Skin of body (tissue), 2 donors: Measurements from ENCODE around the gene LRIG1. TPM values are rescaled to one million over a fixed set of nuclear protein-coding genes. Genes with fewer than 3 reads are reported as not detected.

Experiments used
- DNase-seq: peaks from one replicate; lab custom pipeline; 2025; lab: John Stamatoyannopoulos, UW
- total RNA-seq: library from RNA; depleted of rRNA; stranded (reverse); fragments of >200 nt; gene quantifications from one replicate; pipeline ENCODE4 v1.2.3, GENCODE V29; 2014

The LRIG1 gene
- total RNA-seq, 1 donor from 2014 or later = 102 TPM

DNA sequence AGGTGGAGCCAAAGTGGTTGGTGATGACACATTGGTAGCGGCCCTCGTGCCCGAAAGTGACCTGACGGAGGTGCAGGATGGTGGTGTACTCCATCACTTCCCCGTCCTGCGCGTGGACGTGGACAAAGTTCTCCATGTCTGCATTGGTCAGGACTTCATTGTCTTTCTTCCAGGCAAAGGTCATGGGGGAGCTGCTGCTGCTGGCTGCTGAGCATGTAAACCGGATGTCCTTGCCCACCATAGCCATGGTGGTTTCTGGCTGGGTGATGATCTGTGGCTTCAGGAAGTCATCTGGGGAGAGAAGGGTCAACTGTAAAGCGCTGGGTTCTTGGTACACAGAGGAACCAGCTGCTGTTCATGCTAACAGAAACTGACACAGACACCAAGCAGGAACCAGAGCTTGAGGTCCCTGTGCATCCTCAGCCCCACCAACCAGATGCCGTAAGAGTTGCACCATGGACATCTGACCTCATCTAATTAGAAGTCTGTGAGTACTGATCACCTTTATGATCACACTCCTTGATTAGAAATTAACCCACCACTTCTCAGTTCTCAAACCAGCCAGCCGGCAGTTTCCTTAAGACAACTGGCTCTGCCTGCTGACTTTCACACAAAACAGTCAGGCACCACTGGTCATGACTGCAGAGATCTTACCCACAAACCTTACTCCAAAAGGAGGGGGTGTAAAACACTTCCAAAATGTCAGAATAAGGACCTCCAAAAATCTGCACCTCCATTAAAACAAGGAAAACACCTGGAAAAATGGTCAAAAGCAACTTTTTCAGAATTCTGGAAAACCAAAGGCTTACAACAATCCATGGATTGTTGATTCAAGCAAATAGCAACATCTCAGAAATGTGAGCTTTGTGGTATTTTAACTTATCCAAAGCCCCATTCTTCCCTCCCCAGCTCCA lies 114.6 kb downstream of the LRIG1 start:
- DNase-seq = no peak

DNA sequence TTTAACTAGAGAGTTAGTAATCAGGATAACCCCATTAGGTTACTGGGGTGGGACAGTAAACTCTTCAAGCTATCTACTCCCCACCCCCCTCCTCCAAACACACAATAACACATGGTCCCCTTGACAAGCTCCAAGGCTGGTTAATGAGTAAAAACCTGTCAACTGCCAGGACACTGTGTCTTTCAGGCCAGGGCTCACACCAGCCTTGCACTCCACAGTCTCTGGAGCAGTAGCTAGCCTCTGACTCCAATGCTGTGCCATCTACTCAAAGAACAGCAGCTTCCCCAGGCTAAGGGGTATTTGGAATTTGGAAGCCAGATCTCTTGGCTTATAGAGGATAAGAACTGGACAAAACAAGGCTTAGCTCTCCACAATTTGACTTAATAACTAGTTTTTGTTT lies 115.8 kb downstream of the LRIG1 start:
- no peak for DNase-seq

DNA sequence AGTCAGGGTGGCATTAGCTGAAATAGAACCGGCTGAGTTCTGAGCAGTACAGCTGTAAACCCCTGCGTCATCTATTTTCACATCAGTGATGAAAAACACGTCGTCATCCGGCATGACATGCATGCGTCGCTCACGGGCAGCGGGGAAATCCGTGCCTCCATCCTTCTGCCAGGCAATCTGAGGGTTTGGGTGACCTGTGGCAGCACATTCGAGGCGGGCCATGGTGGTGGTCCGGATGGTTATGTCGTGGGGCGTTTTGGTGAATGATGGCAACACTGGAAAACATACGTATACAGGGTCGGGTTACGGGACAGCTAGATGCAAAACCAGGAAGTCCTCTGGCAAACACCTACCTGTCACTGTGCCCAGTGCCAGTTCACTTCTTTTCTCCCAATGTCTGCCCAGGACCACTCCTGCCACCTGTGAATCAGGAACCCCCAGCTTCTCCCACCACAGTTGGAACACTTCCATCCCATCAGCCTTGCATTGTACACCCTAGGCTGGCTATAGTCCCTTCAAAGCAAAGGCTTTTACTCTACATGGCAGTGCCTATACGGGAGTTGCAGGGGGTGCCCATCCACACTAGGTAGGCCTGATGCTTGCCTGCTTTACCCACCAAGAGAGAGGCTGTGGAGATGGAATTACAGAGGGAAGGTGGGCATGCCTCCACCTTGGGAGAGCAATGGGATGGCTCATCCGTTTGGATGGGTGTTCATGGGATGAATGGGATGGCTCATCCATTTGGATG lies 116.7 kb downstream of the LRIG1 start:
- DNase-seq = no peak

DNA sequence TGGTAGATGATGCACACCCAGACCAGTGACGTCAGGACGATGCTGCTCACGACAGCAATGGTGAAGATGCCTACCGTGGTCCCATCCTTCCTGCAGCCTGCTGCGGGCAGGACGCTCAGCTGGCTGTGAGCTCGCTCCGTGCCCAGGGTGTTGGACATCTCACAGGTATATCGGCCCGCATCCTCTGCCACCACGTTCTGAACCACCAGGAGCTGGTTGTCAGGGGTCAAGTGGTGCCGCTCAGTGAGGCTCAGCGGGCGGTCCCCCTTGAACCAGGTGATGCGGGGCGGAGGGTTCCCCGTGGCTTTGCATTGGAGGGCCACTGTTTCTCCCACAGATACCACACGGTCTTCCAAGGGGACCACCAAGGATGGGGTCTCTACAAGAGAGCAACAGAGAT lies 117.8 kb downstream of the LRIG1 start:
- no peak for DNase-seq

DNA sequence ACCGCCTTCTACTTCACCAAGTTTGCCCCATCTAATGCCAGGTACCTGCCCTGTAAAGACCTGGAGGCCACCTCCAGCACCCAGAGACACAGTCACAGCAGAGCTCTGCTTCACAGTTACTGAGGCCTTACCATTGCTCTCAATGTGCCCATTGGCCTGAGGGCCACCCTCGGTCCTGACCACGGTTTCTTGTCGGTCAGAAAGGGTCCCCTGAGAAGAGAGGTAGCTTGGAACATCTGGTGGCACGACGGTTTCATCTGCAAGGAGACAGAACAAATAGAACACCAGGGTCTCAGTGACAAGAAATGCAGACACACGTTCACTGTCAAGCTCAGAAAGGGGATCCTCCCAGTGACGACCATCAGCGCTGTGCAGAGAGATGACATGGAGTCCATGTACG lies 118.7 kb downstream of the LRIG1 start:
- no peak for DNase-seq

DNA sequence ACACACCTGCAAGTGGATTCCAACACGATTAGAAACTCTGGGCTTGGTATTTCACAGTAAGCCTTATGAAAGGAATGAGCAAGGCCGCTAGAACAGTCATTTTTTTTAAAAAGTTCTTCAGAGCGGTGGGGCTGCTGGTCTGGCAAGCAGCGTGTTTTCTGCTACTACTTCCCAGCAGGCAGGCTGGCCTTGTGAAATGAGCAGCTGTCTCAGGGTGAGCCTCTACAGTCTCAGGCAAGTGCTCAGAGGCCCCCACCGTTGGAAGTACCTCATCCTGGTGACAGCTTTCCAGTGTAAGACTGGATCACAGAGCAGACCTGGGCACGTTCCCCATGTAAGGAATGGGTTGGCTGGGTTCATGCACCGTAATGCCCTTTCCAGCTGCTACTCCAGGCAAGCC lies 119.2 kb downstream of the LRIG1 start:
- DNase-seq = no peak

DNA sequence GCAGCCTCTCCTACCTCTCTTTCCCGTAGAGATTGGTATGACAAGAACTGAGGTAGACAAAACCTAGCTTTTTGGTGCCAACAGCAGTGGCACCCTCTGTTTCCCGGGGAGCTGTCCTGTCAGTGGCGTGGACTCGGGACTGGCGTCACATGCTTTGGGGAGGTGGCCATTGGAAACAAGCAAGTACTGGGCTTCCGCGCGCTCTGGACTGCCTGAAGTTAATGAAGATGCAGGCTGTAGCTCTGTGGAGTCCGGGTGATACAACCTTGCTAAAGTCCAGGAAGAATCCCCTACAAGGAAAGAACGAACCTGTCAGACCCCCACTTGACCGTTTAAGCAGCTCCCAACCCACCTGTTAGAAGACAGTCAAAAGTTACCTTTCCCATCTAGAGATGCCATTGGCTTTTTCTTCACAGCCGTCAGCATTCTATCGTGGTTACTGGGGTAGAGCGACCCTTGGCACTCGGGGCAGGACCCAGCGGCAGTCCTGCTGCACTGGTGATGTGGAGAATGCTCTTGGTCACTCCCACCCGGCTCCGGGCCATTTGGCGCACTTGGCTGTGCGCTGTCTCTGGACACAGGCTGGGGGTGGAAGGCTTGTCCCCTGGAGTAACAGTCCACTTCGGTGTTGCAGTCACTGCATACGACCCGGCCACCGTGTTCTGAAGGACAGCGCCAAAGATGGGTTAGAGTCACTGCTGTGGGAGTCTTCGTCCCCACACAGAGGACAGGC lies 120.5 kb downstream of the LRIG1 start:
- DNase-seq = no peak

DNA sequence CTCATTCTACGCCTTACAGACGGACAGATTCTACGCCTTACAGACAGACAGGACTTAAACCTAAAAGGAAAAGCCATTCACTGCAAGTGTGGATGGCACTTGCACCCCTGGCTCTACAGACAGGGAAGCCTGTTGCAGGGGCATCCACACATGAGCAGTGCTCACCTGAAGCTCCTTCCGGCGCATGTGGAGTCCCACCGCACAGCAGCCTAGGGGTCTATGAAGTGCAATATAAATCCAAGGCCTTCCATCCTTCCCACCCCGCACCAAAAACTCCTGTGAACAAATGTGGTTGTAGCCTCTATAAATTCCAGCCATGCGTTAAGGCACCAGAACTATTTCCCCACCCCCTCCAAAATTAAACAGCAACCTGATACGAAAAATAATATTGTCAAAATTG lies 121.3 kb downstream of the LRIG1 start:
- no peak for DNase-seq

DNA sequence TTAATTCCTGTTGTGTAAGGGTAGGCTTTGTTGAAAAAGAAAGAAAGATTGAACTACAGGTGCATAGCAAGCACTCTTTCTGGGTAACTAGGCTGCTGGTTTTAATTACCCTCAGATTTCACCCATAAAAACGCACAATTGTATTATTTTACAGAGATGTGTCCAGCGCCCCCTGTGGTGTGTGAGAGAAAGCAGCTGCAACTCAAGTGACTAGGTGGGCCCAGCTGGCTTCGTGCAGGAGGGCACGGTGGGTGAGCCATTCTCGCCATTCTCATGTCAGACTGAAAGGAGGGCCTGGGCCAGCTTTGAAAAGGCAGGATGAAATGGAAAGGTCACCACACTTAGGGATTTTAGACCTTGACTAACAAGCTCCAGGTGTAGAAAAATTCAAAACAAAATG lies 122.6 kb downstream of the LRIG1 start:
- DNase-seq = no peak

DNA sequence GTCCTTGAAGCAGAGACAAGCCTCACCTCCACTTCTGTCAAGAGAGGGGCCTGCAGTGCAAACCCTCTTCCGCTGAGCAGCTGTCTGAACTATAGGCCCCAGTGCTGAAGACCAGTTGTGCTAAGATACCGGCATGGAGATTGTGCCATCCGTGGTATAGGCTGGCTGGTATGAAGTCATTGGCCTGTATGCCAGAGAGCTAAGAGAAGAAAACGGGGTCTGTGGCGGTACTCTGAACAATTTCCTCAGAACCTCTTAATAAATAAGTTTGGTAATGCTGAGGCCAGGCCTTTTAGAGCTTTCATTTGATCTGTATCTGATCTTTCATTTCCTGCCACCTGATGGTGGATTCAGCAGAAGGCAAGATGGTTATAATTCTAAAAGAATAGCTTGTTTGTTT lies 123.0 kb downstream of the LRIG1 start:
- no peak for DNase-seq

DNA sequence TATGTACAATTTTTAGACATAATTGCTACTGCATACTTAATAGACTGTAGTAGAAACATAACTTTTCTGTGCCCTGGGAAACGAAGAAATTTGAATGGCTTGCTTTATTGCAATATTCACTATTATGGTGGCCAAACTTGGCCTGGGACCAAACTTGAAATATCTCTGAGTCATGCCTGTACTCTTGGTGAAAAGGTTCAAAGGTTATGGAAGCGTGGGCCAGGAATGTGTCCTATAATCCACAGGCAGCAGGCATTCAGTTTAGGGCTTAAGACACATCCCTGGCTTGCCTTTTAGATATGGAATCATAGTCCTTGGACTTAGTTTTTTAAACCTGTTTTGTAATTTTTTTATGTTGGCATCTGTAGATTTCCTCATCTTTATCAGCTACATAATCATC lies 124.3 kb downstream of the LRIG1 start:
- no peak for DNase-seq

DNA sequence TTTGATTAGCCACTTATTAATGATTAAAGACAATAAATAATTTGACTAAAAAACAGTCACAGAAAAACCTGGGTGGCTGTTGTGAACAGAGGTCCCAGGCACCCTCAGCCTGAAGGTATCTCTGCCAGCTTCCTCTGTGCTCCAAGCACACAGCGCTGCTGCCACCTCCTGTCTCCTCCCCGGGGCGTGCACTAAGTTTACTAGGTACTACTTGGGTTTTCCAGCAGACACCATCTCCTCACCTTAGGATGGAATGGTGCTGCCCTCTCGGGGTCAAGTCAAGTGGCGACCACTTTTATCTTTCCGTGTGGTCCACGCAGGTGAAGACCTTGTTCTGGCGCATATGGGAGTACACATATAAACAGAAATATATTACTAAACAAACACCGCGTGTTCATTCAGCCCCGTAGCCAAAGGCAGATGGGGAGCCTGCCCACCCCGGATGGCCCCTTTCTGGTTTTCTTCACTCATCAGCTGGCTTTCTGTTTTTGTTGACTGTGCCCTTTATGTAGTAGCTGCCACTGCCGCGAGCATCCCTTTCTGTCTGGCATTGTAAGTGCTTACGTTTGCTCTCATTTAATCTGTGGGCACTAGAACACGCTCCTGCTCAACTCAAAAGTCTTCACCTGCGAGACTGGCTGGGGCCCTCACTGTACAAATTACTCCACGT lies 128.0 kb downstream of the LRIG1 start:
- DNase-seq = no peak

DNA sequence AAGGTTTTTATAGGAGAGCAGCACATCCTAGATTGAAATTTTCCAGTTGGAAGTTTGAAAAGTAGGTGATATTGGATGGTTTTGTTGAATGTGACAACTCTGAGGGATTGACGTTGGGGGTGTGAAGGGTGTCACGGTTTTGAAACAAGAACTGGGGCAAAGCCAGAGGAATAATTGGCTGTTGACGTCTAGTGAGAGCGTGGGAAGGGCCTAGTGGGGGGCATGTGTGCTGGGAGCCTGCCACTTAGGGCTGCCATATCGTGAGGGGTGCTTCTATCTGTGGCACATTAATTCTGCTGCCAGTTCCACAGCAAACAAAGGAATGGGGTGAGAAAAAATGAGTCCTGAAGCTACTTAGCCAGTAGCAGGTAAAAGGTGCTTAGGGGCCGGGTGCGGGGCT lies 129.4 kb downstream of the LRIG1 start:
- no peak for DNase-seq

DNA sequence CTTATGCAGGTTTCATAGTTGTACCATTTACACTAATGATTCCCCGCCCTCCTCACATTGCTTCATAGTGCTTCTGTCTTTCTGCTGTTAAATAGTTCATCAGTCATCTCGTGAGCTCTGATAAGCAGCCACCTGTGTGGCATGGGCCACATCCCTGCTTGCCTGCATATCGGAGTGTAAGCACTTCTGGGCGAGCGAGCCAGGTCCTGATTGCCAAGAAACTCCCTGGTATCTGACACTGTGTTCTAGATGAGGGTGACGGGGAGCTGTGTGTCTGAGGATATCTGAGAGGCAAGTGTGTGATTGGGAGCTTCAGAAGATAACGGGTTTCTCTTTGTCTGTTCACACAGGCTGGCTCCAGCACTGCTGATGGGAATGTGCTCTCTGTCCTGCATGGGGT lies 130.6 kb downstream of the LRIG1 start:
- DNase-seq = no peak

DNA sequence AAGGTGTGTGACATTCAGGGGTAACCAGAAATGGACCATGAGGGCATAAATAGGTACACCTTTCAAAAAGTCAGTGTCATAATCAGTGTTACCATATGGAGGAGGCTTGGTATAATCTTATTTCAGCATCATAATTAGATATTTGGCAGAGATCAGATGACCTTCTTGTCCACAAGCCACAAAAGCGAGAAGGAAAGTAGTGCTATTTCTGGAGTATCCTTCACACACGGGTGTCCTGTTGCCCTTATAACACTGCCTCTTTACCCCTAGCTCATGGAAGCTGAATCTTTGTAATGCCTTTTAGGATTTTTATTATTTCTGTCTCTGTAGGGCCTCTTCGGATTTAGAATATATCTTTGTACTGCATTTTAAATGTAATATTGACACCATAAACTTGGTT lies 132.8 kb downstream of the LRIG1 start:
- no peak for DNase-seq

DNA sequence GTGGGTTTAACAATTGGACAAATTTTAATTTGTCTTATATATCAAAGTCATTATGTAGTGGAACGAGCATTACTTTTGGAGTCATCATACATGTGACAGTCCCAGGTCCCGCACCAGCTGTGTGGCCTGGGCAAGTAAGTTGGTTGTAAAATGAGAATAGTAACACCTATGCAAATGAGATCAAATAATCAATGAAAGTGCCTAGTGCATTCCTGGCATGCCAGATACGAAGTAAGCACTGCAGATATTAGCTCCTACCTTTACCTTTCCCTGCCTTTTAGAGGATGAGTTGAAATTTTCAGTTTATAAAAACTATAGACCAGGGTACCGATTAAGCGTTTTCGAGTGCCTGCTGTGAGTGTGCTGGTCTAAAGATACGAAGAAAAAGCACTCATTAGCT lies 134.1 kb downstream of the LRIG1 start:
- DNase-seq = no peak

DNA sequence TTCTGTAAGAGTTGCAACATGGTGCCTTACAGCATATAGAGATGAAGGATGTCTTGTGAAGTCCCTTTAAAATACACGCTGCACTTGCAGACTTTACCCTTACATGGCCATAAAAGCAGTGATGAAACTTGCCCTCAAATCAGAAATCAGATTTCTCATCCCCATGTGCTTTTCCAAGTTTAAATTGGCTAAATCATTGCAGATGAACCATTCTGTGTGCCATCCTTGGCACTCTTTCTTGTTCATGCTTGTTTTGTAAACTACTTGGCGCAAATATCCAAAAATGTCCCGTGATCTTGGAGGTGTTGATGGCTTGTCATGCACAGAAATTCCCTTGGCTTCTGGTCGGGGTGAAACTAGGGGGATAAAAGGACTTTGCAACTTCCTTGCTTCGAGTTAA lies 135.7 kb downstream of the LRIG1 start:
- no peak for DNase-seq

DNA sequence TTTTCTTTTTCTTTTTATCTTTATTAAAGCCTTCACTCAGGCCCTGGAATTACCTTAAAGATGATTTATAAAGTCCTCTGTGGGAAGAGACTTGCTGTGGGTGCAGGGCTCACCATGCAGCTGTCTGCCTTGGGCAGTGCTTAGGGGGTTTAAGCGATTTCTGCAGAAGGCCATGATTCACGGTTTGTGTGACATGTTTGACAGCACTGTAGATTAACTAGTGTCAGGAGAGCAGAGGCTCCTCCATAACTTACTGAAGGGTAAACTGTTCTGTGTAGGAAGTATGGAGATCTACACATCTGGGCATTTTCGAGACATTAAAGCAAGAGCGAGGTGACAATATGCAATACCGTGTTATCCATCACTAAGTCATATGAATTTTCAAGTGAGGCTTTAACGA lies 137.7 kb downstream of the LRIG1 start:
- DNase-seq = no peak

DNA sequence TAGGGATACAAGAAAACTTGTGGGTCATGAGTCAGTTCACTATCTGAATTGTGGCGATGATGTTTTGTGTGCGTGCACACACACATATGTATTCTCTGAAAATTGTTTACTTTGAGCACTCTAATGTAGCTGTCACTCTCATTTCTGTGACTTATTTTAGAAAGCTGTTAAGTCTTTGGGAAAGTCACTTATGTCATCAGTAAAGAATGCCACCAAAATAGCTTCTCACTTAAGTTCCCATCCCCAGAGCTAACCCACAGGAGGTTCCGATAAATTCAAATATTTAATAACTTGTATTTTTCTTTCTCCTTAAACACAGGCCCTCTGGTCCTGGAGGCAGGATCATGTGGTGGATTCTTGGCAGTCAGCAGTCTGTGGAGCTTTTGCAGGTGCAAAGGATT lies 138.3 kb downstream of the LRIG1 start:
- peak; percentile 85 for DNase-seq

DNA sequence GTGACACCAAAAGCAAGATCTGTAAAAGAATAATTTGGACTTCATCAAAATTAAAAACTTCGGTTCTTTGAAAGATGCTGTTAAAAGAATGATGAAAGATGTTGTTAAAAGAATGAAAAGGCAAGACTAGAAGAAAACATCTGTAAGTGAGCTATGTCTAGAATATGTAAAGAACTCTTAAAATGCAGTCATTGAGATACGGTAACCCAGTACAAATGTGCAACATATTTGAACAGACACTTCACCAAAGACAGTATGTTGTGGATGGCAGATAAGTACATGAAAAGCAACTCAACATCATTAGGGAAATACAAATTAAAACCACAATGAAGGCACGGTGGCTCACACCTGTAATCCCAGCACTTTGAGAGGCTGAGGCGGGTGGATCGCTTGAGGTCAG lies 139.5 kb downstream of the LRIG1 start:
- DNase-seq = no peak

DNA sequence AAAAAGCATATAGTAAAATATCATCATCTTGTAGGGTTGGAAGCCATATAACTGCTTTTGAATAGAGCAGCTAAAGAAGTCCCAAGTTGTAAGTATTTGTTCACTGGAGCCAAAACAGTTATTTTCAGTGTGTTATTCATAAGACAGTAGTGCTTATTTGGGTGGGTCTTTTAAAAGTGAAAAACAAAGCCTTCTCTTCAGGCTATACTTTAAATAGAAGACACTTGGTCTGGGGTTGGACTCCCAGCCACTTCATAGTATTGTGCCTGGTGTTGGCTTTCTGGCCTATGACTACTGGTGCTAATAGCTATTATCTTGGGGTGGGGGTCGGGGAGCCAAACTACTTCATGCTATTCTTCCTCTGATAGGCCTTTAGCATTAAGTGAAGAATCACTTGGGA lies 144.8 kb downstream of the LRIG1 start:
- DNase-seq = no peak

DNA sequence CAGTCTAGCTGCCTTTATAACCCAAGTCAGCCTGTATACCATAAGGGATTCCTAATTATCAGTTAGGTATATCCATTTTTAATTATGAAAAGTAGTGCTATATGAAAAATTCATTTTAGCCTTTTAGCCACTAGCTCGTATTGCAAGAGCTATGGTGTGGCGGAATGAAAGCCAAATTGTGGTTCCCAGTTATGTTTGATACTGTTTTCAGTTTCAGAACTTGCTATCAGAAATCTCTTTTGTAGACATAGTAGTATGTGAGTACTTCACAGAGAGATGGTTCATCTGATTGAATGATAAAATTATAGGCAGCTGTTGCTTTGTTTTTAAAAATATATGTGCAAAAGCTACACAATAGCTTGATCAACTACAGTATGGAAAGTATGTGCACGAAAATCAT lies 145.4 kb downstream of the LRIG1 start:
- no peak for DNase-seq
